OCI-LY3 (cell line): ENCODE measurements around the gene RAC3.
A peak's percentile ranks its signal among the peaks of the same experiment; 100 is the strongest.

Experiments
- H2AFZ ChIP-seq: fragments of 200-600, 300-600 bp; shearing (Covaris generic); 2 replicates; pipeline ENCODE4 v1.6.0; 2014; ENCODE audit warnings: antibody characterized with exemption, low read depth, low read length
- H3K27ac ChIP-seq: fragments of 200-600, 300-600 bp; sonication (generic); 2 replicates; pipeline ENCODE4 v1.5.1; 2014; ENCODE audit warnings: mild to moderate bottlenecking, low read length, moderate library complexity, mixed read lengths
- H3K27me3 ChIP-seq: fragments of 200-600, 300-600 bp; sonication (generic); 2 replicates; pipeline ENCODE4 v1.6.1; 2014; ENCODE audit warnings: low read depth, low read length, mixed read lengths
- H3K36me3 ChIP-seq: fragments of 200-600, 300-600 bp; sonication (generic); replicated peaks from 2 replicates; pipeline ENCODE3; 2014; ENCODE audit warnings: low read depth, low read length, mixed read lengths
- H3K4me1 ChIP-seq: fragments of 300-600, 200-600 bp; sonication (generic); 2 replicates; pipeline ENCODE4 v1.6.1; 2014; ENCODE audit warnings: low read length, mixed read lengths
- H3K4me2 ChIP-seq: fragments of 200-600, 300-600 bp; sonication (generic); 2 replicates; pipeline ENCODE4 v1.6.1; 2014; ENCODE audit warnings: low read length, mixed read lengths
- H3K4me3 ChIP-seq: fragments of 300-600, 200-600 bp; sonication (generic); 2 replicates; pipeline ENCODE4 v1.5.1; 2014; ENCODE audit warnings: antibody characterized with exemption, mild to moderate bottlenecking, low read length, moderate library complexity
- H3K79me2 ChIP-seq: fragments of 300-600, 200-600 bp; shearing (Covaris generic); 2 replicates; pipeline ENCODE4 v1.6.1; 2014; ENCODE audit warnings: mild to moderate bottlenecking, low read length, mixed read lengths
- H3K9ac ChIP-seq: fragments of 300-600, 200-600 bp; shearing (Covaris generic); 2 replicates; pipeline ENCODE4 v1.6.0; 2014; ENCODE audit warnings: mild to moderate bottlenecking, low read length, moderate library complexity
- H3K9me3 ChIP-seq: fragments of 200-600, 300-600 bp; shearing (Covaris generic); 2 replicates; pipeline ENCODE4 v1.6.1; 2014; ENCODE audit warnings: low read length, mixed read lengths; ENCODE audit not compliant: insufficient read depth
- H4K20me1 ChIP-seq: fragments of 200-600, 300-600 bp; sonication (generic); 2 replicates; pipeline ENCODE4 v1.6.1; 2016; ENCODE audit warnings: low read length, mixed read lengths; ENCODE audit not compliant: insufficient read depth
- CTCF ChIP-seq: fragments of 200-600, 300-600 bp; sonication (generic); IDR thresholded peaks from 2 replicates; pipeline ENCODE4 v1.5.1; 2014; ENCODE audit warnings: antibody characterized with exemption, low read length, low read depth
- EZH2phosphoT487 ChIP-seq: fragments of 200-600 bp; shearing (Covaris generic); IDR thresholded peaks from 2 replicates; pipeline ENCODE4 v1.6.1; 2018; ENCODE audit warnings: antibody characterized with exemption, mixed run types, low read depth

Gene RAC3

GRCh38 chr17:82050761-82051641, 19.5 kb downstream of the RAC3 start:
- peaks cover 18% of the 10 kb centered on the region for H3K79me2 ChIP-seq
- peak overlapping the region; percentile 100 for H3K4me3 ChIP-seq
- TF ChIP-seq CTCF = no peak
- no peak for TF ChIP-seq EZH2phosphoT487
- H3K9me3 ChIP-seq = no peaks in the 10 kb centered on the region
- H3K27me3 ChIP-seq = no peaks in the 10 kb centered on the region
- H4K20me1 ChIP-seq = peaks cover 7% of the 10 kb centered on the region; the same call in 1 of the 2 replicates
- no peak overlapping the region for H2AFZ ChIP-seq
- H3K4me1 ChIP-seq = peaks cover 13% of the 10 kb centered on the region
- H3K9ac ChIP-seq = peak overlapping the region; percentile 50; the same call in 1 of the 2 replicates
- H3K36me3 ChIP-seq = peaks cover 5% of the 10 kb centered on the region
- H3K27ac ChIP-seq = no peak overlapping the region
- peak overlapping the region; percentile 88 for H3K4me2 ChIP-seq

- H3K9ac ChIP-seq = peak within 1 kb of the TSS; percentile 76
- no peak within 1 kb of the TSS for H3K27ac ChIP-seq
- H3K4me3 ChIP-seq = peak within 1 kb of the TSS; percentile 100
- peaks cover 7% of the 10 kb centered on the region; the same call in 1 of the 2 replicates for H4K20me1 ChIP-seq
- no peaks in the 10 kb centered on the region for H3K9me3 ChIP-seq
- no peak within 1 kb of the TSS for H2AFZ ChIP-seq
- no peak for TF ChIP-seq EZH2phosphoT487
- no peaks in the 10 kb centered on the region for H3K27me3 ChIP-seq
- H3K79me2 ChIP-seq = peaks cover 18% of the 10 kb centered on the region
- peak within 1 kb of the TSS; percentile 98 for H3K4me2 ChIP-seq
- H3K36me3 ChIP-seq = peaks cover 8% of the 10 kb centered on the region
- H3K4me1 ChIP-seq = peaks cover 13% of the 10 kb centered on the region
These were observed 20.5 kb downstream of the RAC3 start, which contains the start of the genes GPS1 and RFNG for GRCh38 chr17:82051776-82052637. Gene GPS1 (plus strand): TSS chr17:82051898. CDS start chr17:82051932, 34 bp downstream. Gene RFNG (minus strand): TSS chr17:82051811. CDS start chr17:82051766, 45 bp downstream.

- Histone ChIP-seq H3K9ac (peak overlapping the region; percentile 76), H3K27me3 (no peaks in the 10 kb centered on the region), H3K9me3 (no peaks in the 10 kb centered on the region), H3K4me2 (peak overlapping the region; percentile 98), H3K79me2 (peaks cover 18% of the 10 kb centered on the region), H4K20me1 (peaks cover 7% of the 10 kb centered on the region; the same call in 1 of the 2 replicates), H3K36me3 (peaks cover 9% of the 10 kb centered on the region), H3K27ac (no peak overlapping the region), H2AFZ (no peak overlapping the region), H3K4me3 (peak overlapping the region; percentile 100), H3K4me1 (peaks cover 13% of the 10 kb centered on the region)
- TF ChIP-seq EZH2phosphoT487 (no peak), CTCF (no peak)
These were observed 21.2 kb downstream of the RAC3 start for GRCh38 chr17:82052638-82053059.

- peak overlapping the region; percentile 98 for H3K4me2 ChIP-seq
- H3K9ac ChIP-seq = no peak overlapping the region
- no peaks in the 10 kb centered on the region for H3K9me3 ChIP-seq
- H3K27ac ChIP-seq = no peak overlapping the region
- peak overlapping the region; percentile 100 for H3K4me3 ChIP-seq
- peaks cover 12% of the 10 kb centered on the region for H3K36me3 ChIP-seq
- no peak overlapping the region for H2AFZ ChIP-seq
- peaks cover 18% of the 10 kb centered on the region for H3K79me2 ChIP-seq
- peaks cover 13% of the 10 kb centered on the region for H3K4me1 ChIP-seq
- TF ChIP-seq EZH2phosphoT487 = no peak
- no peak for TF ChIP-seq CTCF
- no peaks in the 10 kb centered on the region for H3K27me3 ChIP-seq
- peaks cover 7% of the 10 kb centered on the region; the same call in 1 of the 2 replicates for H4K20me1 ChIP-seq
These were observed 21.7 kb downstream of the RAC3 start for GRCh38 chr17:82053130-82053529.
